ENCODE measurements around the gene SPINDOC. TPM values are rescaled to one million over a fixed set of nuclear protein-coding genes. Genes with fewer than 3 reads are reported as not detected.
A peak's percentile ranks its signal among the peaks of the same experiment; 100 is the strongest.

The SPINDOC gene
- total RNA-seq, 1 experiment from 2014 or later = 71.2 TPM

DNA sequence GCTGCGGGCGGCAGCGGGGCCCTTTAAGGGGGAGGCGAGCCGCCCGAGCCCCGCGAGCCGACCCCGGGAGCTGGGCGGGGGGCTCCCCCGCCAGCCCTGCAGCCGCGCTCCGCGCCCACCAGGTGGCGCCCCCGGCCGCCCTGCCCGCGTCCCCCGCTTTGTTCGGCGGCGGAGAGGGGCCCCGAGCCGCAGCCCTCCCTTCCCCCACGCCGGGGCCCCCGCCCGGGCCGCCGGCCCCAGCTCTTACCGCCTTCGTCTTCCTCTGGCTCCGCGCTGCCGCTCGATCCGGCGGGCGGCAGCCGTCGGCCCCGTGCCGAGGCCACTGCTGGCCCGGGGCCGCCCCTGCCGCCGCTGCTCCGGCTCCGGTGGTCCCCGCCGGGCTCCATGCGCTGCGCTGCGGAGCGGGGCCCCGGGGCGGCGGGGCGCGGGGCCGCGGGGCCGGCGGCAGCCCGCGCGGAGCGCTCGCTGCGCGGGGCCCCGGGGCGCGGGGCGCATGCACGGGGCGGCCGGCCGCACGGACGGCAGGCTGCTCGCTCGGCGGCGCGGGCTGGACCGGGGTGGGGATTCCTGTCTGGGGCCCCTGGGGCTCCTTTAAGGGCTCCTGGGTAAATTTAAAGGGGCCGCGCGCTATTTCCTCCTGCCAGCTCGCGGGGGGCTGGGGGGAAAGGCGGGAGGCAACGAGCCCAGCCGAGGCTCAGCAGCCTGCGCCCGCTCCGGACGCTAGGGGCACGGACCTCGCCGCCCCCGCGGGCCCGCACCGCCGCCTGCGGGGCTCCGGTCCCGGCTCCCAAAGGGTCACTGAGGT is 44.8 kb upstream of the SPINDOC start, which contains the start of gene ZFTA:
TSS of gene ZFTA (minus strand) at position 539 of the 805 bp plus-strand sequence. CDS start at position 386, 153 bp downstream.
- no TSS peak for BruUV-seq (replicated peaks)
- intact Hi-C loops (cut with micrococcal nuclease; ENCODE audit: unreplicated experiment) = loop anchor here (1.0 to 5.0 kb wide), 4 partner anchors 45 to 176 kb away; partner anchors contain the start of gene SPINDOC
- TF ChIP-seq, protein P1, sequence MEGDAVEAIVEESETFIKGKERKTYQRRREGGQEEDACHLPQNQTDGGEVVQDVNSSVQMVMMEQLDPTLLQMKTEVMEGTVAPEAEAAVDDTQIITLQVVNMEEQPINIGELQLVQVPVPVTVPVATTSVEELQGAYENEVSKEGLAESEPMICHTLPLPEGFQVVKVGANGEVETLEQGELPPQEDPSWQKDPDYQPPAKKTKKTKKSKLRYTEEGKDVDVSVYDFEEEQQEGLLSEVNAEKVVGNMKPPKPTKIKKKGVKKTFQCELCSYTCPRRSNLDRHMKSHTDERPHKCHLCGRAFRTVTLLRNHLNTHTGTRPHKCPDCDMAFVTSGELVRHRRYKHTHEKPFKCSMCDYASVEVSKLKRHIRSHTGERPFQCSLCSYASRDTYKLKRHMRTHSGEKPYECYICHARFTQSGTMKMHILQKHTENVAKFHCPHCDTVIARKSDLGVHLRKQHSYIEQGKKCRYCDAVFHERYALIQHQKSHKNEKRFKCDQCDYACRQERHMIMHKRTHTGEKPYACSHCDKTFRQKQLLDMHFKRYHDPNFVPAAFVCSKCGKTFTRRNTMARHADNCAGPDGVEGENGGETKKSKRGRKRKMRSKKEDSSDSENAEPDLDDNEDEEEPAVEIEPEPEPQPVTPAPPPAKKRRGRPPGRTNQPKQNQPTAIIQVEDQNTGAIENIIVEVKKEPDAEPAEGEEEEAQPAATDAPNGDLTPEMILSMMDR (IDR thresholded peaks at IDR 0.05; ENCODE audit: insufficient read depth in 1 of 2, low read depth in 1 of 2, low read length in 1 of 2, severe bottlenecking in 1 of 2, unreplicated experiment in 1 of 2) = peak; percentile 36 to 75

DNA sequence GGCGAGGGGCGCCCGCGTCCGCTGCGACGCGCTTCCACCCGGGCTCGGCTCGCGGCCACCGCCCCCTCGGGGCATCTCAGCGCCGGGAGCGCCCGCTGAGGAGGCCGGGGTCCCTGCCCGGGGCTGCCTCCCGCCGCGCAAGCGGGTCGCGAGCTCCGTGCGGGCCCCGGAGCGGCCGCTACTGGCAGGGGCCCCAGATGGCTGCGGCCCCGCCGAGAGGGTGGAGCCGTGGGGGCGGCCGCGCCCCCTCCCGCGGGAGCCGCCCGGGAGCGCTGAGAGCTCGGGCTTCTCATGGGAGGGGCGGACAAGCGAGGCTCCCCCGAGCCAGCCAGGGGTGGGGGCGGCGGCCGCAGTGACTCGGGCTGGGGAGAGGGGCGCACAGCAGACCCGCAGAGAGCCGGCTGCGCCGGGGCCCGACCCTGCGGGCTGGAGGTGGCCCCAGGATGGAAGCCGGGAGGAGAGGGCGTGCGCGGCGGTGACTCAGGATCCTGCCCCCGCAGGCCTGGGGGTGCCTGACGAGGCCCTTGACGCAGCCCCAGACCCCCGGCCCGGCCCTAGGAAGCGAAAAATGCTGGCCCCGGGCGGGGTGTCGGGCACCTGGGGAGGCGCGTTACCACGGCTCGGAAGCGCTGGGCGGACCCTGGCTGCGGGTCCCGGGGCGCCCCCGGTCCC is 44.1 kb upstream of the SPINDOC start:
- POLR2A ChIA-PET = interaction anchor here (0.6 to 1.1 kb wide), 2 partner anchors 45 to 80 kb away, joined by 3 read pairs; no protein-coding TSS in a partner anchor
- Histone ChIP-seq H3K4me3 (ENCODE audit: low read depth, low read length) (peak overlapping the region; percentile 77), H3K4me1 (peaks cover 37% of the 10 kb centered on the region), H3K27me3 (replicated peaks; ENCODE audit: control insufficient read depth, insufficient read depth, low read length) (no peaks in the 10 kb centered on the region), H3K9me3 (no peaks in the 10 kb centered on the region), H3K36me3 (ENCODE audit: control insufficient read depth, insufficient read depth, low read length) (peaks cover 3% of the 10 kb centered on the region; the same call in 1 of the 2 replicates)
- H3K36me3 Mint-ChIP-seq (ENCODE audit: insufficient read depth, unreplicated experiment) = peaks cover 26% of the 10 kb centered on the region
- H3K9me3 Mint-ChIP-seq (ENCODE audit: unreplicated experiment) = no peaks in the 10 kb centered on the region
- intact Hi-C loops (cut with micrococcal nuclease; ENCODE audit: unreplicated experiment) = loop anchor here (2.0 to 5.0 kb wide), 3 partner anchors 63 to 176 kb away; no protein-coding TSS in a partner anchor
- H3K4me1 Mint-ChIP-seq (ENCODE audit: low read depth, unreplicated experiment) = peaks cover 39% of the 10 kb centered on the region
- TF ChIP-seq, protein P1 (IDR thresholded peaks at IDR 0.05; ENCODE audit: insufficient read depth in 1 of 2, low read depth in 1 of 2, low read length in 1 of 2, severe bottlenecking in 1 of 2, unreplicated experiment in 1 of 2) = no peak
- no TSS peak for BruUV-seq (replicated peaks)
- H3K4me3 Mint-ChIP-seq (ENCODE audit: unreplicated experiment) = peak overlapping the region; percentile 76
- CTCF ChIA-PET = interaction anchor here (0.6 to 1.3 kb wide), 5 partner anchors 60 to 376 kb away, joined by 3 to 5 read pairs (median 4); partner anchors contain the start of gene RCOR2
- peak in 1 of 2 experiments; percentile 73 for DNase-seq
- H3K27ac Mint-ChIP-seq (ENCODE audit: unreplicated experiment) = no peak overlapping the region
- no peaks in the 10 kb centered on the region for H3K27me3 Mint-ChIP-seq (ENCODE audit: insufficient read depth, unreplicated experiment)

More for the DNA sequence above, 44.8 kb upstream of the SPINDOC start, which contains the start of gene ZFTA:
- H3K27me3 Mint-ChIP-seq (ENCODE audit: insufficient read depth, unreplicated experiment) = no peaks in the 10 kb centered on the region
- H3K36me3 ChIP-seq (ENCODE audit: control insufficient read depth, insufficient read depth, low read length) = peaks cover 5% of the 10 kb centered on the region
- H3K4me3 Mint-ChIP-seq (ENCODE audit: unreplicated experiment) = peak within 1 kb of the TSS; percentile 99
- DNase-seq = peak; percentile 75 to 84
- no peaks in the 10 kb centered on the region for H3K9me3 Mint-ChIP-seq (ENCODE audit: unreplicated experiment)
- H3K9me3 ChIP-seq = no peaks in the 10 kb centered on the region
- CTCF ChIA-PET = interaction anchor here (0.6 to 2.3 kb wide), 10 partner anchors 10 to 377 kb away, joined by 3 to 9 read pairs (median 4); partner anchors contain the start of gene RCOR2
- POLR2A ChIA-PET = interaction anchor here (0.7 to 1.1 kb wide), 2 partner anchors 46 to 104 kb away, joined by 3 read pairs; no protein-coding TSS in a partner anchor
- H3K27me3 ChIP-seq (replicated peaks; ENCODE audit: control insufficient read depth, insufficient read depth, low read length) = no peaks in the 10 kb centered on the region
- peak within 1 kb of the TSS; percentile 96 for H3K27ac Mint-ChIP-seq (ENCODE audit: unreplicated experiment)
- H3K4me1 Mint-ChIP-seq (ENCODE audit: low read depth, unreplicated experiment) = peaks cover 39% of the 10 kb centered on the region
- peak within 1 kb of the TSS; percentile 77 for H3K4me3 ChIP-seq (ENCODE audit: low read depth, low read length)
- peaks cover 37% of the 10 kb centered on the region for H3K4me1 ChIP-seq
- H3K36me3 Mint-ChIP-seq (ENCODE audit: insufficient read depth, unreplicated experiment) = peaks cover 33% of the 10 kb centered on the region
